ENCODE data around the gene BCL2.

BCL2 gene

DNA sequence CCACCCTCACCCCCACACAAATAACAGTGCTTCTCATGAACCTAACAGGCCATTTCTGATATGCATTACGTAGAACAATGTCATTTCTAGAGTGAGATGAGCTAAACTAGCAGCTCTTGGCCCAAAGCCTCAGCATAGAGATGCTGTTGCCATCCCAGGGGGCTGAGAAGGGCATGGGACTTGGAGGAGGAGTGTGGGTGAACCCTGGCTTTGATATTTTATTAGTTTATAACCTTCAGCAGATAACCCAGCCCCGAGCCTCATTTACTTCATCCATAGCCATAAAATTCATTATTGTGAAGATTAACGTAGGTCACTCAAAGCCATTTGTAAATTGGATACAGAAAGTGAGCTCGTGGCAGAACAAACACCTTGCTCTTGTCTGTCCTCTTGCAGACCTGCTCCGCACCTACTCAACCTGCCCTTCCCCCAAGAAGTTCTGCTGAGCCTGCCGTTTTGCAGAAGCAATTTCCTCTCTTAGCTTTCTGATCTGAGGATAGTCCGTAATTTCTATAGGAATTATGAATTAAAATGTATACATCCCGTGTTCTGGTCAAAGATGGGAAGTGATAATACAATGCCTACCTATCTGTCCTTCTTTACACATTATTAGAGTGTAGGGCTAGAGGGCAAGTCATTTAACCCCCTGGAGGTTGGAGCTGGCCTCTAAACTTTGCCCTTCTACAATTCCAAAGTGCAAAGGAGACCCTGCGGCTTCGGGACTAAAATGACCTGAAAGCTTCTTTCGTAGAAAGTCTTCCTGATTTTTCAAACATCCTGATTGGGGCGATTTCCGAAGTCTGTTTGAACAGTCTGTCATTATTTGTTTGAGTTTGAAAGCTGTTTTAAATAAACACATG is 187.4 kb downstream of the BCL2 start:
- no peaks in the 10 kb centered on the region for H3K9me3 ChIP-seq (ENCODE audit: control insufficient read depth, low read length)
- H3K4me1 ChIP-seq: peaks cover 4% of the 10 kb centered on the region
- no peak overlapping the region for H3K27ac ChIP-seq
- H2AFZ ChIP-seq: no peak overlapping the region
- TF ChIP-seq, protein P1, sequence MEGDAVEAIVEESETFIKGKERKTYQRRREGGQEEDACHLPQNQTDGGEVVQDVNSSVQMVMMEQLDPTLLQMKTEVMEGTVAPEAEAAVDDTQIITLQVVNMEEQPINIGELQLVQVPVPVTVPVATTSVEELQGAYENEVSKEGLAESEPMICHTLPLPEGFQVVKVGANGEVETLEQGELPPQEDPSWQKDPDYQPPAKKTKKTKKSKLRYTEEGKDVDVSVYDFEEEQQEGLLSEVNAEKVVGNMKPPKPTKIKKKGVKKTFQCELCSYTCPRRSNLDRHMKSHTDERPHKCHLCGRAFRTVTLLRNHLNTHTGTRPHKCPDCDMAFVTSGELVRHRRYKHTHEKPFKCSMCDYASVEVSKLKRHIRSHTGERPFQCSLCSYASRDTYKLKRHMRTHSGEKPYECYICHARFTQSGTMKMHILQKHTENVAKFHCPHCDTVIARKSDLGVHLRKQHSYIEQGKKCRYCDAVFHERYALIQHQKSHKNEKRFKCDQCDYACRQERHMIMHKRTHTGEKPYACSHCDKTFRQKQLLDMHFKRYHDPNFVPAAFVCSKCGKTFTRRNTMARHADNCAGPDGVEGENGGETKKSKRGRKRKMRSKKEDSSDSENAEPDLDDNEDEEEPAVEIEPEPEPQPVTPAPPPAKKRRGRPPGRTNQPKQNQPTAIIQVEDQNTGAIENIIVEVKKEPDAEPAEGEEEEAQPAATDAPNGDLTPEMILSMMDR (IDR thresholded peaks at IDR 0.05): no peak
- no peaks in the 10 kb centered on the region for H3K36me3 ChIP-seq (ENCODE audit: control insufficient read depth, insufficient read depth, low read length)
- no peak overlapping the region for H3K9ac ChIP-seq
- peak overlapping the region; percentile 42 for H3K4me2 ChIP-seq (ENCODE audit: low read length)
- no peaks in the 10 kb centered on the region for H3K79me2 ChIP-seq
- no peak overlapping the region for H3K4me3 ChIP-seq (ENCODE audit: low read depth, low read length)
- H3K27me3 ChIP-seq (ENCODE audit: control insufficient read depth, insufficient read depth, low read length): no peaks in the 10 kb centered on the region

DNA sequence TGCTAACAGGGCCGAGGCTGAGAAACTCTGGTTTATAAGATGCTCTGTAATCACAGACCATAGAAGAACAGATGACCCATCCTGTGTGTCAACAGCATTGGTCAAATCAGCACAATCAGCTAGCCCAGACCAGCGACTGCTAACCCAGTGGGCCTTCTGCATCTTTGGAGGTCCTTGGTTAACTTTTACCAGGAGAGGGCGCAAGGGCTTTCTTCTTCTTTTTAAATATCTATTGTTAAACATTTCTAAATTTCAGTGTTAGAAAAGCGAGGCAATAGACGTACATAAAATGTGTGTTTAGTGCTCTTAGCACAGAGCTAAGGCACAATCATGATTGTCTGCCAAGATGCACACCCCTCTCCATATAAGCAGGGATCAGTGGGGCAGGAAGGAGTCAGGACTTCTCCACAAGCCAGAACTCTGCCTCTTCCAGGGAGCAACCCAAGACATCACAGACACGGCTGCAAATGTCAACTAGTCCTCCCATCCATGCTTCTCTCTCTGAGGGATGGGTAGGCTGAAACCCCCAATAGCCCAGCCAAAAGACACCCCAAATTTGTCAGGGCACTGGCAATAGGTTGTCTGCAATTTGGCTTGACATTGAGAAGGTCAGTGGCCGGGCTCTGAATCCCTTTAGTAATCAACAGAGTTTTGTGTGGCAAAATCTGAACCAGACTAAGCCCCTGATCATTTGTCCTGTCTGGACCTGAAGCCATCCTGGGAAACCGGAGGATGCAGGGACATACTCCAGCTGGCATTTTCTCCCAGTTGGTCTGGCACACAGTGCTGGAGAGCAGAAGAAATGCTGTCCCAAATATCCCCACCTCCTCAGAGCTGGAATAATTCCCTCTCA is 188.2 kb downstream of the BCL2 start:
- Histone ChIP-seq H3K4me1 (peaks cover 4% of the 10 kb centered on the region), H3K36me3 (ENCODE audit: control insufficient read depth, insufficient read depth, low read length) (no peaks in the 10 kb centered on the region), H3K79me2 (no peaks in the 10 kb centered on the region), H3K9me3 (ENCODE audit: control insufficient read depth, low read length) (no peaks in the 10 kb centered on the region), H3K27me3 (ENCODE audit: control insufficient read depth, insufficient read depth, low read length) (no peaks in the 10 kb centered on the region), H3K9ac (no peak overlapping the region), H3K4me3 (ENCODE audit: low read depth, low read length) (no peak overlapping the region), H3K27ac (no peak overlapping the region), H2AFZ (peak overlapping the region; percentile 17), H3K4me2 (ENCODE audit: low read length) (peak overlapping the region; percentile 42)
- TF ChIP-seq, protein P1 (IDR thresholded peaks at IDR 0.05): peak; percentile 74

DNA sequence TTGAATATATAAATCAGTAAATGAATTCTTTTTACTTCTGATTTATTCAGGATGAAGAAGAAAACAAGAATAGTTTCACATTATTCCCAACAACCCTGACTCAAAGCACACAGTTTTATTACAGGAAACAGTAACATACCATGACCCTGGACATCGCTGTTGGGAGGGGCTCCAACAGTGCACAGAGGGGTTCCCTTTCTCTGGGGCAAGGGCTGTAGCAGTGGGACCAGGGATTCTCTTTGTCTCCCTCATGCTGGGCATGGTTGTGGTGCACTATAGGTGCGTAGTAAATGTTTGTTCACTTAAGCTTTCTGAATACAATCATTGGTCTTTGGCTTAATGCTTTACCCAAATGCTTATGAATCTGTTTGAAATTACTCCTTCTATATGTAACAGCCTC is 189.4 kb downstream of the BCL2 start:
- peaks cover 4% of the 10 kb centered on the region for H3K4me1 ChIP-seq
- H3K27me3 ChIP-seq (ENCODE audit: control insufficient read depth, insufficient read depth, low read length): no peaks in the 10 kb centered on the region
- H3K4me2 ChIP-seq (ENCODE audit: low read length): no peak overlapping the region
- H3K4me3 ChIP-seq (ENCODE audit: low read depth, low read length): no peak overlapping the region
- no peak overlapping the region for H2AFZ ChIP-seq
- no peaks in the 10 kb centered on the region for H3K79me2 ChIP-seq
- TF ChIP-seq, protein P1 (IDR thresholded peaks at IDR 0.05): no peak
- no peak overlapping the region for H3K9ac ChIP-seq
- no peaks in the 10 kb centered on the region for H3K9me3 ChIP-seq (ENCODE audit: control insufficient read depth, low read length)
- no peak overlapping the region for H3K27ac ChIP-seq
- no peaks in the 10 kb centered on the region for H3K36me3 ChIP-seq (ENCODE audit: control insufficient read depth, insufficient read depth, low read length)

DNA sequence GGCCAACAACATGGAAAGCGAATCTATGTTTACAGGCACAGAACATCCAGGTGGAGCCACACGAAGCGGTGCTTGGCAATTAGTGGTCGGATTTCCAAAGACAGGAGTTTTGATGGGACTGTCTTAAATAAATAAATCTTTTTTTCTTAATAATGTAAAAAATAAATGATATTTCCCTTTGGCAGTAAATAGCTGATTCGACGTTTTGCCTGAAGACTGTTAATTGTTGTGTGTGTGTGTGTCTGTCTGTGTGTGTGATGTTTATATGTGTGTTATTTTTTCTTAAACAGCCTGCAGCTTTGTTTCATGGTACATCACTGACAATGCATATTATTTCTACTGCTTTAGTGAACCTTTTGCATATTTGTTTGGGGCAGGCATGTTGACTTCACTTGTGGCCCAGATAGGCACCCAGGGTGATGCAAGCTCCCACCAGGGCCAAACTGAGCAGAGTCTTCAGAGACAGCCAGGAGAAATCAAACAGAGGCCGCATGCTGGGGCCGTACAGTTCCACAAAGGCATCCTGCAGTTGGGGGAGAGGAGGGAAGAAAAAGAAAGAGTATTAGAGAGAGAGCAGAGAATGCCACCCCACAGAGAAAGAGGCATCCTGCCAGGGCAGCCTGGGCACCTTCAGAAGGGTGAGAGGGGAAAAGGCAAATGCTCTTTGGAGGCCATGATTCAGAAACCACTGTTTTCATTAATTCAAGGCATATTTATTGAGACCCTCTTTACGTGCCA is 191.2 kb downstream of the BCL2 start:
- H3K36me3 ChIP-seq (ENCODE audit: control insufficient read depth, insufficient read depth, low read length): no peaks in the 10 kb centered on the region
- no peak overlapping the region for H3K4me3 ChIP-seq (ENCODE audit: low read depth, low read length)
- no peak overlapping the region for H3K4me2 ChIP-seq (ENCODE audit: low read length)
- H3K27ac ChIP-seq: no peak overlapping the region
- no peak overlapping the region for H3K9ac ChIP-seq
- peaks cover 4% of the 10 kb centered on the region for H3K4me1 ChIP-seq
- no peaks in the 10 kb centered on the region for H3K9me3 ChIP-seq (ENCODE audit: control insufficient read depth, low read length)
- no peak overlapping the region for H2AFZ ChIP-seq
- TF ChIP-seq, protein P1 (IDR thresholded peaks at IDR 0.05): no peak
- no peaks in the 10 kb centered on the region for H3K79me2 ChIP-seq
- H3K27me3 ChIP-seq (ENCODE audit: control insufficient read depth, insufficient read depth, low read length): no peaks in the 10 kb centered on the region

Data from parathyroid adenoma (tissue), 2 donors.